Stimulated activated CD8-positive, alpha-beta memory T cell treated with anti-CD3 and anti-CD28 coated beads, Interleukin-7, amount 100 ng/mL, for 4 hours (primary cell): ENCODE results near the gene WNT3.
"Not testable (repeated sequence)": the region's sequence is repeated elsewhere in the genome, so short reads cannot be mapped to it uniquely, and the experiment has no call there.

Source experiments
- DNase-seq, 2 donors: peaks; one replicate each; pipeline ENCODE4 v3.0.0-alpha.2; 2020; ENCODE audit warnings: low read depth in 2 of 2

The WNT3 gene

GRCh38 chr17:46813920-46814319 lies 4.6 kb downstream of the WNT3 start:
- DNase-seq, result no peak

- DNase-seq, result no peak
These were observed 5.7 kb downstream of the WNT3 start for GRCh38 chr17:46812624-46813318.

- no peak for DNase-seq
These were observed 6.4 kb downstream of the WNT3 start for GRCh38 chr17:46811978-46812583.

- no peak for DNase-seq
These were observed 7.7 kb downstream of the WNT3 start for GRCh38 chr17:46810837-46811236.

- no peak for DNase-seq
These were observed 9.4 kb downstream of the WNT3 start for GRCh38 chr17:46809110-46809571.

- no peak for DNase-seq
These were observed 12.7 kb downstream of the WNT3 start for GRCh38 chr17:46805771-46806170.

- DNase-seq, result no peak
These were observed 14.9 kb downstream of the WNT3 start for GRCh38 chr17:46803544-46803943.

GRCh38 chr17:46802800-46803199 lies 15.7 kb downstream of the WNT3 start:
- DNase-seq, result no peak

GRCh38 chr17:46800573-46800972 lies 17.9 kb downstream of the WNT3 start:
- no peak for DNase-seq

GRCh38 chr17:46796956-46797530 lies 21.4 kb downstream of the WNT3 start:
- DNase-seq, result no peak

GRCh38 chr17:46796524-46796923 lies 22.0 kb downstream of the WNT3 start:
- no peak for DNase-seq

- no peak for DNase-seq
These were observed 22.4 kb downstream of the WNT3 start for GRCh38 chr17:46796084-46796483.

GRCh38 chr17:46795379-46795952 lies 23.0 kb downstream of the WNT3 start:
- DNase-seq, result no peak

GRCh38 chr17:46794318-46794717 lies 24.2 kb downstream of the WNT3 start:
- DNase-seq, result no peak

GRCh38 chr17:46793541-46793940 lies 25.0 kb downstream of the WNT3 start:
- no peak for DNase-seq

- DNase-seq, result not testable (repeated sequence)
These were observed 25.5 kb downstream of the WNT3 start for GRCh38 chr17:46793023-46793422.

GRCh38 chr17:46792071-46792470 lies 26.4 kb downstream of the WNT3 start:
- DNase-seq, result no peak

GRCh38 chr17:46791531-46791930 lies 27.0 kb downstream of the WNT3 start:
- no peak for DNase-seq

GRCh38 chr17:46790216-46790615 lies 28.3 kb downstream of the WNT3 start:
- no peak for DNase-seq

- no peak for DNase-seq
These were observed 28.9 kb downstream of the WNT3 start for GRCh38 chr17:46789610-46790009.

GRCh38 chr17:46788796-46789195 lies 29.7 kb downstream of the WNT3 start:
- DNase-seq, result no peak

GRCh38 chr17:46788300-46788699 lies 30.2 kb downstream of the WNT3 start:
- DNase-seq, result no peak

GRCh38 chr17:46787478-46787877 lies 31.0 kb downstream of the WNT3 start:
- DNase-seq, result no peak
